Activated CD8-positive, alpha-beta memory T cell treated with anti-CD3 and anti-CD28 coated beads for 36 hours (primary cell): Measurements from ENCODE around the gene COL21A1. TPM values are rescaled to one million over a fixed set of nuclear protein-coding genes. Genes with fewer than 3 reads are reported as not detected.
"Not testable (repeated sequence)": the region's sequence is repeated elsewhere in the genome, so short reads cannot be mapped to it uniquely, and the experiment has no call there.

Experiments
- CTCF ChIA-PET: fragments of 350-600 bp; sonication (Branson Sonifier 250); formaldehyde crosslinking; loops from one replicate; lab custom pipeline; 2021; ENCODE audit warnings: antibody characterized with exemption; lab: Charles Lee
- POLR2A ChIA-PET: fragments of 350-600 bp; sonication (Branson Sonifier 250); formaldehyde crosslinking; loops from one replicate; lab custom pipeline; 2021; ENCODE audit warnings: antibody characterized with exemption; lab: Charles Lee
- total RNA-seq, 2 experiments: library from RNA; stranded (reverse); gene quantifications; one replicate each; pipeline ENCODE4 v1.2.3, GENCODE V29; 2021

The COL21A1 gene
- not detected for total RNA-seq

DNA sequence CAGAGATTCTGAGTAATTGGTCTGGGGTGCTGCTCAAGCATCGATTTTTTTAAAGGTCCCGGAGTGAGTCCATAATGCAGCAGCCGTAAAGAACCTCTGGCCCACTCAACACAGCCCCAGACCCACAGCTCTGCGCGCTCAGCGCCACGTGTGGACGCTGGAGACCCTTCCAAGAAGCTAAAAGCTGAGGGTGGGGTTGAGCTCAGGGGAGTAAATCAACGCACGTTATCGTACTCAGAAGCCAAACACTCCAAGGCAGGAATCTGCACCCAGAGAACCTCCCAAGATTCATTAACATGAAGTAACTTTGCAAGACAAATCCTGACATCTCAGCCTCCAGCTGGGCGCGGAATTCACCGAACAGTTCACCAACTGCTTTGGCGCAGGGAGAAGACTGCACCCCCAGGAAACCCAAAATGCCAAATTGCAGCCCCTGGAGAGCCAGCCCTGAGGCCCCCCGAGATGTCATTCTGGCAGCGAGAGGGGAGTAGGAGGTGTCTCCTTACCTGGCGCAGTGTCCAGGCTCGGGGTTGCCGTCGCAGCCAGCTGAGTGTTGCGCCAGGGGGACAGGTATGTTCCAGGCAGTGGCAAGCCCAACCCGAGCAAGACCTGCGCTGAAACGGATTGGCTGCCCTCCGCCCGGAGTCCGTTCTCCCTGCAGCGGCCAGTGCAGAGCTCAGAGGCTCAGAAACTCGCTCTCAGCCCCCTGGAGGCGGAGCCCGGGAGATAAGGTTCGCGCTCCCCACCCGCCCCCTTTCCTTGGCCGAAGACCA lies at the start of gene COL21A1:
TSS of gene COL21A1 (minus strand) at position 700 of the 773 bp plus-strand sequence. CDS start 64,962 bp downstream, outside the sequence.
- POLR2A ChIA-PET, result no interaction called here
- CTCF ChIA-PET, result interaction anchor here (0.6 kb wide), 1 partner anchor 9 kb away, joined by 3 read pairs; no protein-coding TSS in a partner anchor

DNA sequence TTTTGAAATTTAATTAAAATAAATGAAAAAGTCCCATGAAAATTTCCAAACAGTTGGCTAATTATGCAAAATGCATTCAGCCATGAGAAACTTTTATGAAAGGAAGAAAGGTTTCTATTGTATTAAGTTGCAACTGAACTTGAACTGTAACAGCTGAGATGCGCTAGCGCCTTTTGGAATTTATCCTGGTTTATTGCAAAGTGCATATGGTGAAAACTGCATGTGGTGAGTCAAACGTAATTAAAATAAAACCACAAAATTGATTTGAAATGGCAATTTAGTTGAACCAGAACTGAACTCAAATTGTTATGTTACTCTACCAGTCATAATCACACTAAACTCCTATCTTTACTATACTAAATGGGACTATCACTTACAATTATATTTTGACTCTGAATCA lies 46.4 kb upstream of the COL21A1 start:
- POLR2A ChIA-PET, result no interaction called here
- CTCF ChIA-PET, result no interaction called here

DNA sequence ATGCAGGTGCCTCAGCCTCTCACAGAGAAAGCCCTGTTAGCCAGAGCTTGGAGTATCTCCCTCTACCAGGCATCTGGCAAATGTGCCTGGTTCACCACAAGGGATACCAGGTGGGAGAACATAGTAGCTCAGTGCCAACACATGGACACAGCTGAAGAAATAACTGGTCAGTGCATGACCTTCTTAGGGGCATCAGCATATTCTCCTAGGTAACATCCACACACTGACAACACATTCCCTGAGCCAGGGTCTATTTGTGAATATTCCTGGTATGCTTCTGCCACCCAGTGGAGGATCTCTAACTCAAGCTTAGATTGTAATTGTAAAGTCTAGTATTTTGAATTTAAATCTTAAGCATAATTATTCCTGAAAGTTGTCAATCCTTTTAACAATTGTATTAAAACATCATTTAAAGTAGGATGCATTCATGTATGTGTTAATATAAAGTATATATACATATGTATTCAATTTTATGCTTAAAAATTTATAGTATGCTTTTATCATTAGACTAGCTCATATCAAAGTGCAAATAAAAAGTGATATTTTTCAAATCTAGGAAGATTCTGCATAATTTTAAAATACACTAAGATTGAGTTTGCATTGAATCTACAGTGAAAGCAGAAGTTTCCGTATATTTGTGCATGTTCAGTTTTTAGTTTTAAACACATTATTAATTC lies 45.3 kb upstream of the COL21A1 start:
- ChIA-PET CTCF (no interaction called here), POLR2A (no interaction called here)

DNA sequence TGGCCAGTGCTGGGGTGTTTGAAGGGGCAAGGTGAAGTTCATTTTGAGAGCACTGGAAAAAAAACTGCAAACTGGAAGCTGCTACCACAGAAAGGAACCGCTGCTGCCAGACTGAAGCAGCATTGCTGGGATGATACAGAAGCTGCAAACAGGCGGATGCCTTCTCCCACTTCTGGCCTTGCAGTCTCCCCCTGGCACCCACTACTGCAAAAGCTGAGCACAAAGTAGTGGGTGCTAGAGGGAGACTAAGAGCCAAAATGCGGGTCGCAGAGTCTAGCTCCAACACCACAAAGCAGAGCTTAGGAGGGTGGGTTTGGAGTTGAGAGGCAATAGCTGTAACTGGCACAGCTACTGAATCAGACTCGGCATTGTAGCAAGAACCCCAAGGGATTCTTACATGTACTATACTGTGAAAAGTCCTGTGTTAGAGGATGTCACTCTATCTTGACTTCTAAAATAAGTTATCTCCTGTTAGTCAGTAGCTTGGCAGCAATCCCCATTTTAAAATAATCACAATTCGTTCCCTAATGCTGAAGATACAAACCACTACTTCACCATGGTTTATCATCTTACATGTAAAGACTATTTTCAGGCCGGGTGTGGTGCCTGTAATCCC lies 44.0 kb upstream of the COL21A1 start:
- ChIA-PET CTCF (no interaction called here), POLR2A (no interaction called here)

DNA sequence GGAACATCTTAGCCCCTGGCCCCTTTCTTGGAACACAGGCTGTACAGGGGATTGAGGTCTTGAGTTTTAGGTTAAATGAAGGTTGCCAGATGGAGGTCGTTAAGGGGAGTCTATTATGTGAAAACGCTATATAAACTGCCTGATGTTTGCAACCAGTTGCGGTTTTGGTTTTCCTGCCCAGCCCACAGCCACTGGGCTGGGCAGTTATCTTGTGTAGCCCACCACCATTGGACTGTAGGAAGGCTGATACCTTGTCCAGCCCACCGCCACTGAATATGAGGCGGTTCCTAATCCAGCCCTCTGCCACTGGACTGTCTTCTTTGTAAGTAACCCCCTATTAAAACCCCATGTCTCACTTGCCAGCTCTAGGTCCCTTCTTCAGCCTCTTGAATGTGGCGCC lies 42.3 kb upstream of the COL21A1 start:
- POLR2A ChIA-PET, result no interaction called here
- CTCF ChIA-PET, result no interaction called here

DNA sequence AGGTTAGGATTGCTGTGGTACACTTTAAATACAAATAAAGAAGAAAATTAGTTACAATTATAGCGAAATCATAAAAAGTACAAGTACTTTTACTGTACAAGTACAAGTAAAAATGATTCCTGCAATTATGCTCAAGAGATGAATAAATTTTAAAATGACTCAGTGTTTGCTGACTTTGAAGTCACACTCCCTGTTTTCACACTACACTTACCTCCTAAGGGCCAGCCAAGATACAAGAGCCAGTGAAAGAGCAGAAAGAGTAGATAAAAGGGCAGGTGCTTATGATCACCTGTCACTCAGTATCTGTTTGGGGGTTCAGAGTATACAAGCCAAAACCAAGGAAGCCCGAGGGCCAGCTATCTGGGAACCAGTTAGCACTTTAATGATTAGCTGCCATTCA lies 41.0 kb upstream of the COL21A1 start:
- POLR2A ChIA-PET, result no interaction called here
- CTCF ChIA-PET, result no interaction called here

DNA sequence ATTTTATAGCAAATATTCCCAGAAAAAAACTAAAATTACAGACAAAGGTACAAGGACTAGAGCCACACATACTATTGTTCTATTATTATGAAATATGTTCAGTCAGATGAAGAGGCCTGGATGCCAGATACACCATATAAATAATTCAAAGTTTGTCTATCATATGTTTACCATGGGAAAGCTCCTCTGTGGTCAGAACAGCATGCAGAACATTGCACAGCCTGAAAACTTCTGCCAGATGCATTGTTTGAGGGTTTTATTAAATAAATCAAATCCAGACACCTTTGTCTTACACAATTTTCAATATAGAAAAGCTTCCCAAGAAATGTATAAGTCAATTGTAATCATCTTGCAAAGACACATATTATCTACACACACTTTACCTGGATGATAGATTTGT lies 35.0 kb upstream of the COL21A1 start:
- ChIA-PET POLR2A (no interaction called here), CTCF (no interaction called here)

DNA sequence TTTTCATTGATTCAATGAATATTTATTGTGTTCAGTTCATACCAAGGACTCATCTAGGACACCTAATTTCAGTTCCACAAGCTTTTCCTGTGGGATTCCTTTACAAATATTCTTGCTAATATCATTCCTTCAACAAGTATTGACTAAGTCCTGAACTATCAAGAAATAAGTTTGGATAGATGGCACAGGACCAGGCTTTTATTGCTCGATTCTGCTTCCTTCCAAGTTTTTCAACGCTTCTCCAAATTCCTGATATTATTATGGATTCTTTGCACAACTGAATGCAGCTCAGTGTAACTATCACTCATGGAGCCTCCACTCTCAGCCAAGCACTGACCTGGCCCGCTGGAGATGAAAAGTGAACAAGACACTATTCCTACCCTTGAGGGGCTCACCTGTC lies 32.7 kb upstream of the COL21A1 start:
- CTCF ChIA-PET, result no interaction called here

DNA sequence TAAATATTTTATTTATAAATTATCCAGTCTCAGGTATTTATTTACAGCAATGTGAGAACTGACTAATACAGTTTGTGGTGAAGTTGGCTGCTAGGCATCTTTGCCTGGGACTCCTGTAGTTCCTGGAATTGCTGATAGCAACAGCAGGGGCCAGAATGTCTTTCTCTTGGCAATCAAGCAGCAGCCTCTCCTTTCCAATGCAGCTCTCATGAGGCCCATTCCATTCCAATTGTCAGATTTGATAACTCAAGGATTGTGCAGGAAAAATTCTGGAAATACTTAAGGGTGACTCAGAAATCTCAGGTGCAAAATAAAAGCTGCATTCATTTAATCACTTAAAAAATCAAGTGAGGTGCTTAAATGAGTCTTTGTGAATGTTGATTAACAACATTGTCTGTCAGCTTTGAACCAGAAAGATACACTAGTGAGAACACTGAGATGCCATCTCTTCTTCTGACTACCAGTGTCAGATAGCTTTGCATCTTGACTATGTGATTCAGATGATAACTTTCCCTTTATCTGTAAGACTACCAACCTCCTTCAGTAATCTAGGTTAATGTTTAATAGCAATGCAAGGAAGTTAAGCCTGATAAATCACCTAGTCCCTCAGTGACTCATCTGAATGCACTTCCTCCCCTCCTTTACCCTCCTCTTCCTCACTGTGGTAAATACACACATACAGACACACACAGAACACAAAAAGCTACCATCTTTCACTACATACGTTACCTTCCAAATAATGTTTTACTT lies 32.1 kb upstream of the COL21A1 start:
- POLR2A ChIA-PET, result no interaction called here
- CTCF ChIA-PET, result no interaction called here

More for the DNA sequence above, 32.7 kb upstream of the COL21A1 start:
- POLR2A ChIA-PET, result no interaction called here

DNA sequence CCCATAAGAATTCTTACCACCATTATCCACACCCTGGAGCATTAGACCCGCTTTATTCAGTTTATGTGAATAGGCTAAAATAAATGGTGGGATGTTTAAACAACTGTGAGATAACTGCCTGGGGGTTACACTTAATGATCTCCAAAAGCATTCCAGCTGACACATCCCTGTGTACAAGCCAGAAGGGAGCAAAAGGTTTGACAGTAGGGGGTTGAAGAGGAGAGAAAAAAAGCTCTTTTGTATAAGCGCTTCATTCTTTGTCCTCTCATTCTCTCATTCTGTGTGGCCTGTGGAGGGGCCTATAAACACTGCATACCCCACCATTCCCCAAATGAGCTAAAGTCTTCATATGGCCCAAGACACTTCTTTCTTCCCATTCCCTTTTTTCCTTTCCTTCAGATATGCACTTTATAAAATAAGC lies 30.8 kb upstream of the COL21A1 start:
- CTCF ChIA-PET, result no interaction called here

DNA sequence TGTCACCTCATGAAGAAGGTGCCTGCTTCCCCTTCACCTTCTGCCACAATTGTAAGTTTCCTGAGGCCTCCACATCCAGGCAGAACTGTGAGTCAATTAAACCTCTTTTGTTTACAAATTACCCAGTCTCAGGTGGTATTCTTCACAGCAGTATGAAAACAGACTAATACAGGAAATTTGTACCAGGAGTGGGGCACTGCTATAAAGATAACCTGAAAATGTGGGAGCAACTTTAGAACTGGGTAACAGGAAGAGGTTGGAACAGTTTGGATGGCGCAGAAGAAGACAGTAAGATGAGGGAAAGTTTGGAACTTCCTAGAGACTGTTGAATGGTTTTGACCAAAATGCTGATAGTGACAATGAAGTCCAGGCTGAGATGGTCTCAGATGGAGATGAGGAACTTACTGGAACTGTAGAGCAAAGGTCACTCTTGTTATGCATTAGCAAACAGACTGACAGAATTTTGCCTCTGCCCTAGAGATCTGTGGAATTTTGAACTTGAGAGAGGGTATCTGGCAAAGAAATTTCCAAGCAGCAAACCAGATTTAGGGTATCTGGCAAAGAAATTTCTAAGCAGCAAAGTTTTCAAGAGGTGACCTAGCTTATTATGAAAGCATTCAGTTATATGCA lies 23.5 kb upstream of the COL21A1 start:
- ChIA-PET CTCF (no interaction called here), POLR2A (no interaction called here)

More for the DNA sequence above, 30.8 kb upstream of the COL21A1 start:
- POLR2A ChIA-PET, result no interaction called here

DNA sequence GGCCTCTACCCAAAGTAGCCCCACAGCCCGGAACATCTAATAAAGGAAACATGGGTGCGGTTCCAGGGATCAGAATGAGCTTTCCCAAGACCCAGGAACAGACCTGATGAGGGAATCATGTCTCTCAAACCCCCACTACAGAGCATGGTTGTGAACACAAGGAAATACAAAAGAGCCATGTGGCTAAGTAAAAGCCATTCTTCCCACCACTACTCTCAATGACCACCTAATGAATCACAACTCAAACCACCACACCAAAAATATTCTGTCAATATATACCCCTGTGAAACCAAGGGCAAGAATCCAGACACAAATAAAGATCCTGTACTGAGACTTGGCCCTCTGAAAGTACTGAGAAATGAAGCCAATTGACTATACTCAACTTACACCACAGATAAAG lies 20.9 kb upstream of the COL21A1 start:
- POLR2A ChIA-PET, result no interaction called here
- CTCF ChIA-PET, result no interaction called here

DNA sequence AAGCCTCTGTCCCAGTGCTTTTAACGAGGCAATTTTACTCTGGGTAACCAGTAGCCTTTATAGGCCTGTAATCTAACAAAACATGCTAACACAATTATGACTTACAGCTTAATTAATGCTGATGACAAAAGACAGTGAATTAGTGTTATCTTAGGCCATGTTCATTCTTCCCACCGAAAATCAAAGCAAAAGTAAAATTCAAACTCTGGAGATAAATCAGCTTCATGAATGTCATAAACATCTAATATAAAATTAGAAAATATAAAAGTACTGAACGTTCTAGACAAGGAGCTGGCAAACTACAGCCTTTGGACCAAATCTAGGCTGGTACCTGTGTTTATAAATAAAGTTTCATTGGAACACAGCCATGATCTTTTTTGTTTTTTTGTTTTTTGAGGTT lies 18.6 kb upstream of the COL21A1 start:
- ChIA-PET CTCF (no interaction called here), POLR2A (no interaction called here)

DNA sequence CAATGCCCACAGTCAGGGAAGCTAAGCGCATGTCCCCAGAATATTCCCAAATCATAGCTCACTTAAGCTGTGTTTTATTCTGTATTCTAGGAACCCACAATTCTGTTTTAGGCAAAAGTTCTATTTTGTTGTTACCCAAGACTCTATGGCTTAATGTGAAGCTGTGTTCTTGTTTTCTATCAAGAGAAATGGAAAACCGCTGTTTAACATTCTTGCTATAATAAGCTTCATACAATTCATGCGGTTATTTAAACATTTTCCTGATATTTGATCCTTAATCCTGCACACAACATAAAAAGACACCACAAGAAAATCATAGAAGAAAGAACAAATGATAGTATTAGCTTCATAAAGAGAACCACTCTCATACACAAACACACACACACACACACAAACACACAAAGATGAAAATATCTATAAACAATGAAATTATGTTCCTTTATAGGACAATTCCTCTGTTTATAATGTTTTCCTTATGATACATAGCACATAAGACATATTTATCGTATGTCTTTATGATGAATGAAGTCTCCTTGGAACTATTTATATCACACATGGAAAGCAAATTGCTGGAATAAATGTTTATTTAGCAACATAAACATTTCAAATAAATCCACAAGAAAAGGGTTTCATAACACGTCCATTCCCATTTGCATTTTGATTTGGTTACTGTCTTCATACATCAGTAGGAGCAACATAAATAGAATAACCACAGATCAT lies 16.4 kb upstream of the COL21A1 start:
- ChIA-PET POLR2A (no interaction called here), CTCF (no interaction called here)

DNA sequence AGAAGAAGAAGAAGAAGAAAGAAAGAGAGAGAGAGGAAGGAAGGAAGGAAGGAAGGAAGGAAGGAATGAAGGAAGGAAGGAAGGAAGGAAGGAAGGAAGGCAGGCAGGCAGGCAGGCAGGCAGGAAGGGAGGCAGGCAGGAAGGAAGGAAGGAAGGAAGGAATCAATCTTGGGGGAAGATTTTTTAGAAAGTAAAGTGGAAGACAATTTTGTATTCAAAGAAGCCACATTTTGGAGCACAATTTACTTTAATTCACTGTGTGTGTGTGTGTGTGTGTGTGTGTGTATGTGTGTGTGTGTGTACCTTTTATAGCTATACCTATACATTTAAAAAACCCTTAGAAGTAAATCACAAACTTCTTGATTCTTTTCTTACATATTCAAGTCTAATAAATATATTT lies 13.2 kb upstream of the COL21A1 start:
- CTCF ChIA-PET, result not testable (repeated sequence)

DNA sequence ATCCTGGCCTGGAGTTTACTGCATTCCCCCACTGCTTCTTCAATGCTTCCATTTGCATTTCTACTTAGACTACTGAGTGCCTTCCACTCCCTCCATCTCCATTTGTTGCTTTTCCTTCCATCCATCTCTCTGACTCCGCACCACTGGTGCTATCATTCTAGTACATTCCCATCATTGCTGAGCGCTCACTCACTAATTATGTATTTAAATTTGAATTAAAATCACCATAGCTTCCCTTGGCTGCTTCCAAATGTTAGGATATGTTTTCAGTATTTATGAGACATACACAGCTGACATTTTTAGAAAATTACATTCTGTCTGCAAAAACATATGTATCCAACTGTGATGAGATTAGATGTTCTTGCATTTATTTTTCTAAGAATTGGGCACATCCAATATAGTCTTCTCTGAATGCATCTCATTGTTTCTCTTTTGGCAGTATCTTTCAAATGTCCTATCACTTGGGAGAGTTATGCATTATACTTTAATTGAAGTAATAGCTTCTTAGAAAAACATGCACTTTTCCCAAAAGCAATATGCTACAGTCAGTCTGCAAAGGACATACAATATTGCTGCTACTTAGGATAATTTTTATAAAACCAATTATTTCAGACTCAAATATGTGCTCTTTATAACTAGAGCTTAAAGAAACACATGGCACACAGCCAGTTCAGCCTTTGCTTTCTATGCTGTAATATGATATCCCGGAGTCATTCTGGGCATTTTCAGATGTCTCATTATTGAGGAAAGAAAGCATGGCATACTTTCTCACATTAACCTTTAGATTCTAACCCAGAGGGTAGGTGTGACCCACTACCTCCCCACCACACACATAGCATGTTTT lies 12.1 kb upstream of the COL21A1 start:
- ChIA-PET POLR2A (no interaction called here), CTCF (no interaction called here)

More for the DNA sequence above, 13.2 kb upstream of the COL21A1 start:
- POLR2A ChIA-PET, result not testable (repeated sequence)

DNA sequence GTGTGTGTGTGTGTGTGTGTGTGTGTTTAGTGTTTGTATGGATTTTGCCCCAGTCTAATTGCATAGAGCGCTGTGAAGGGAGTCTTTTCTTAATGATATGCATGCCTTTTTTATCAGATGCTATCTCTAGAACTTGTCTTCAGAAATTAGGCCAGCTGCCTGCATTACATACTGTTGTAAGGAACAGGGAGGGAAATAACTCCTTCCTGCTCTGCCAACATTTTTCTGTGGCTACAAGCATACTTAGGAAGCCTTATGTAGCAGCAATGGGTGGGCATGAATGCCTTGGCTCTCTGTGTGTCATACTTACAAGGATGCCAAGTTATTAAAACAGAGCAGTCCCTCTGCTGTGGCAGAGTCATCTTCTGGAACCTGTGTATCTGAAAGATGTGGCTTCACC lies 8.0 kb upstream of the COL21A1 start:
- ChIA-PET POLR2A (no interaction called here), CTCF (no interaction called here)

DNA sequence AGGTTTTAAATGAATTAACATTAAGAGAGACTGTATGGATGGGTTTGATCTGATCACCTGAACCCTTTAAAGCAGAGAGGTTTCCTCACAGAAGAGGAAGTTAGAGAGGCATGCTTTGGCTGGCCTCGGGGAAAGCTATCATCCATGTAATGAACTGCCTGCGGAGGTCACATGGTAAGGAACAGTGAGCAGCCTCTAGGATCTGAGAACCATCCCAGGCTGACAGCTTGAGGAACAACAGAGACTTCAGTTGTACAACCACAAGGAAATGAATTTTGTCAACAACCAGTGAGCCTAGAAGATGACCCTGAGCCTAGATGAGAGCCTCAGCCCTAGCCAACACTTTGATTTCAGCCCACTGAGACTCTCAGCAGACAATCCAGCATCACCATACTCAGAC lies 2.9 kb upstream of the COL21A1 start:
- ChIA-PET POLR2A (no interaction called here), CTCF (no interaction called here)
